GM23338 (cell line): ENCODE data around the gene TAF13.

Experiments used
- CREB1 ChIP-seq: fragments of 250-450 bp; sonication (Bioruptor Pico); IDR thresholded peaks from 2 replicates; pipeline ENCODE4 v1.5.0; 2020; ENCODE audit warnings: low read depth, mild to moderate bottlenecking, moderate library complexity
- EZH2 ChIP-seq: fragments of 200-600 bp; sonication (generic); IDR thresholded peaks from one replicate; pipeline ENCODE4 v1.8.0; 2017; ENCODE audit warnings: antibody characterized with exemption, mild to moderate bottlenecking, low read depth; ENCODE audit not compliant: unreplicated experiment
- POLR2AphosphoS5 ChIP-seq: IDR thresholded peaks from 2 replicates; pipeline ENCODE4 v1.6.1; 2016; ENCODE audit warnings: antibody characterized with exemption, low read depth
- TF ChIP-seq, protein P1 (sequence below), 2 experiments: fragments of 200-600 bp in 1 of 2; sonication (generic) in 1 of 2; conservative IDR thresholded peaks; 2 replicates each; pipeline versions ENCODE4 v1.5.1 to v1.6.1; 2016 to 2017; ENCODE audit warnings: antibody characterized with exemption in 2 of 2, low read depth in 2 of 2, mild to moderate bottlenecking in 2 of 2, moderate library complexity in 1 of 2
- TF ChIP-seq, protein P2 (sequence below): IDR thresholded peaks from one replicate; pipeline ENCODE4 v1.6.1; 2018; ENCODE audit warnings: antibody characterized with exemption; ENCODE audit not compliant: unreplicated experiment

DNA sequence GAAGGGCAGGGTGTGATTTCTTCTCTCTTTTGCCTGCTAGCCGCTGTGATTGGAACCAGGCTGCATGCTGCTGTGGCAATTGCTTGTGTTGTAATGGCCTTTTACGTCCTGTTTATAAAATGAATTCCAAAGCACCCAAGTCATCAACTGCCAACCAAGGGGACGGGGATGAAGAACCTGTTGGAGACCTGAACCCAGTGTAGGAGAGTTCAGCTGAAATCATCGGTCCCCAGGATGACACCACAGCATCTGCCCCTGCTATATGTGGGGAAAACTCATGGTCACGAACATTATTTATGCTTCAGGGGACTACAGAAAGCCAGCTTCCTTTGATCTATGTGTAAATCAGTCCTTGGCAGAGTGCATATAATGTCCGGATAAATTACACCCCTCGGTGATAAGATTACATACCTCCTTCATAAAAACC lies 18.6 kb upstream of the TAF13 start:
- TF ChIP-seq POLR2AphosphoS5 (no peak), CREB1 (CRISPR knock-in tag) (no peak), EZH2 (no peak)
- TF ChIP-seq, protein P1, sequence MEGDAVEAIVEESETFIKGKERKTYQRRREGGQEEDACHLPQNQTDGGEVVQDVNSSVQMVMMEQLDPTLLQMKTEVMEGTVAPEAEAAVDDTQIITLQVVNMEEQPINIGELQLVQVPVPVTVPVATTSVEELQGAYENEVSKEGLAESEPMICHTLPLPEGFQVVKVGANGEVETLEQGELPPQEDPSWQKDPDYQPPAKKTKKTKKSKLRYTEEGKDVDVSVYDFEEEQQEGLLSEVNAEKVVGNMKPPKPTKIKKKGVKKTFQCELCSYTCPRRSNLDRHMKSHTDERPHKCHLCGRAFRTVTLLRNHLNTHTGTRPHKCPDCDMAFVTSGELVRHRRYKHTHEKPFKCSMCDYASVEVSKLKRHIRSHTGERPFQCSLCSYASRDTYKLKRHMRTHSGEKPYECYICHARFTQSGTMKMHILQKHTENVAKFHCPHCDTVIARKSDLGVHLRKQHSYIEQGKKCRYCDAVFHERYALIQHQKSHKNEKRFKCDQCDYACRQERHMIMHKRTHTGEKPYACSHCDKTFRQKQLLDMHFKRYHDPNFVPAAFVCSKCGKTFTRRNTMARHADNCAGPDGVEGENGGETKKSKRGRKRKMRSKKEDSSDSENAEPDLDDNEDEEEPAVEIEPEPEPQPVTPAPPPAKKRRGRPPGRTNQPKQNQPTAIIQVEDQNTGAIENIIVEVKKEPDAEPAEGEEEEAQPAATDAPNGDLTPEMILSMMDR (conservative IDR thresholded peaks at IDR 0.05; ENCODE audit: low read depth in 2 of 2), result no peak
- TF ChIP-seq, protein P2, sequence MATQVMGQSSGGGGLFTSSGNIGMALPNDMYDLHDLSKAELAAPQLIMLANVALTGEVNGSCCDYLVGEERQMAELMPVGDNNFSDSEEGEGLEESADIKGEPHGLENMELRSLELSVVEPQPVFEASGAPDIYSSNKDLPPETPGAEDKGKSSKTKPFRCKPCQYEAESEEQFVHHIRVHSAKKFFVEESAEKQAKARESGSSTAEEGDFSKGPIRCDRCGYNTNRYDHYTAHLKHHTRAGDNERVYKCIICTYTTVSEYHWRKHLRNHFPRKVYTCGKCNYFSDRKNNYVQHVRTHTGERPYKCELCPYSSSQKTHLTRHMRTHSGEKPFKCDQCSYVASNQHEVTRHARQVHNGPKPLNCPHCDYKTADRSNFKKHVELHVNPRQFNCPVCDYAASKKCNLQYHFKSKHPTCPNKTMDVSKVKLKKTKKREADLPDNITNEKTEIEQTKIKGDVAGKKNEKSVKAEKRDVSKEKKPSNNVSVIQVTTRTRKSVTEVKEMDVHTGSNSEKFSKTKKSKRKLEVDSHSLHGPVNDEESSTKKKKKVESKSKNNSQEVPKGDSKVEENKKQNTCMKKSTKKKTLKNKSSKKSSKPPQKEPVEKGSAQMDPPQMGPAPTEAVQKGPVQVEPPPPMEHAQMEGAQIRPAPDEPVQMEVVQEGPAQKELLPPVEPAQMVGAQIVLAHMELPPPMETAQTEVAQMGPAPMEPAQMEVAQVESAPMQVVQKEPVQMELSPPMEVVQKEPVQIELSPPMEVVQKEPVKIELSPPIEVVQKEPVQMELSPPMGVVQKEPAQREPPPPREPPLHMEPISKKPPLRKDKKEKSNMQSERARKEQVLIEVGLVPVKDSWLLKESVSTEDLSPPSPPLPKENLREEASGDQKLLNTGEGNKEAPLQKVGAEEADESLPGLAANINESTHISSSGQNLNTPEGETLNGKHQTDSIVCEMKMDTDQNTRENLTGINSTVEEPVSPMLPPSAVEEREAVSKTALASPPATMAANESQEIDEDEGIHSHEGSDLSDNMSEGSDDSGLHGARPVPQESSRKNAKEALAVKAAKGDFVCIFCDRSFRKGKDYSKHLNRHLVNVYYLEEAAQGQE, result no peak
